K562 (cell line): ENCODE results near the gene SLC44A5. TPM values are rescaled to one million over a fixed set of nuclear protein-coding genes. Genes with fewer than 3 reads are reported as not detected.

Experiments
- ATAC-seq: fragments of 200-7000 bp; cut with Tn5 transposase; 3 replicates; pipeline ENCODE4 v1.9.1; 2020; ENCODE audit warnings: moderate library complexity
- BruUV-seq: library from RNA; stranded (reverse); fragments of 400-500 nt; replicated peaks from 2 replicates; lab custom pipeline; 2021; lab: Mats Ljungman, UMichigan
- CTCF ChIA-PET: fragments of 300-600 bp; formaldehyde crosslinking; extraction: SDS; loops from one replicate; lab custom pipeline; 2021; ENCODE audit warnings: low intra/inter-chr PET ratio; lab: Yijun Ruan, JAX
- POLR2A ChIA-PET: fragments of 300-600, 350-650 bp; sonication (Branson Sonifier 250); formaldehyde crosslinking; extraction: SDS; loops from one replicate; lab custom pipeline; 2021; ENCODE audit warnings: antibody characterized with exemption, inconsistent platforms; lab: Yijun Ruan, JAX
- DNase-seq, 4 experiments: peaks; one replicate each; pipeline versions ENCODE4 v3.0.0 to v3.0.0-alpha.2; 2011 to 2018; ENCODE audit warnings: low spot score in 3 of 4, mixed read lengths in 3 of 4; ENCODE audit errors: extremely low read depth in 1 of 4
- FAIRE-seq: peaks from 2 replicates; lab custom pipeline; 2011; peaks lifted over from hg19 to GRCh38; lab: Jason Lieb, UNC
- H2AFZ ChIP-seq: 2 replicates; pipeline ENCODE4 v1.6.0; 2011; ENCODE audit warnings: low read depth, low read length, control low read depth, inconsistent platforms
- H3K27ac ChIP-seq: fragments of 200-600 bp; 3 replicates; pipeline ENCODE4 v1.8.0; 2011; ENCODE audit warnings: low read depth, mild to moderate bottlenecking, control low read depth, inconsistent platforms, low read length, moderate library complexity, mixed read lengths; ENCODE audit errors: extremely low read depth
- H3K27me3 ChIP-seq, 2 experiments: fragments of 300-600 bp in 1 of 2; 2 replicates in 1 of 2; 3 replicates in 1 of 2; pipeline versions ENCODE4 v1.6.0 to v1.8.0; 2011; ENCODE audit warnings: inconsistent platforms in 2 of 2, low read length in 2 of 2, mild to moderate bottlenecking in 1 of 2, mixed read lengths in 1 of 2, moderate library complexity in 1 of 2; ENCODE audit not compliant: control insufficient read depth in 2 of 2, insufficient read depth in 2 of 2
- H3K36me3 ChIP-seq: fragments of 300-600 bp; 3 replicates; pipeline ENCODE4 v1.8.0; 2011; ENCODE audit warnings: mild to moderate bottlenecking, low read length, inconsistent platforms; ENCODE audit not compliant: control insufficient read depth, insufficient read depth
- H3K4me1 ChIP-seq, 2 experiments: fragments of 200-600 bp in 1 of 2; replicated peaks in 1 of 2; 2 replicates in 1 of 2; 3 replicates in 1 of 2; pipeline versions ENCODE4 v1.5.1 to v1.8.0; 2011; ENCODE audit warnings: inconsistent platforms in 2 of 2, low read length in 2 of 2, mild to moderate bottlenecking in 1 of 2, mixed read lengths in 1 of 2, moderate library complexity in 1 of 2; ENCODE audit not compliant: control insufficient read depth in 2 of 2, insufficient read depth in 2 of 2
- H3K4me2 ChIP-seq: 2 replicates; pipeline ENCODE4 v1.6.1; 2011; ENCODE audit warnings: low read length, control low read depth, inconsistent platforms, mixed read lengths; ENCODE audit not compliant: insufficient read depth
- H3K4me3 ChIP-seq: fragments of 200-600 bp; sonication (generic), shearing (Covaris generic); 2 replicates; pipeline ENCODE4 v1.5.1; 2016; ENCODE audit warnings: control low read depth, inconsistent platforms
- H3K79me2 ChIP-seq: fragments of 200-600 bp; 3 replicates; pipeline ENCODE4 v1.8.0; 2011; ENCODE audit warnings: low read length, inconsistent platforms; ENCODE audit not compliant: control insufficient read depth, insufficient read depth
- H3K9ac ChIP-seq, 2 experiments: 2 replicates each; pipeline versions ENCODE4 v1.6.0 to v1.6.1; 2011; ENCODE audit warnings: low read depth in 2 of 2, low read length in 2 of 2, control low read depth in 1 of 2, inconsistent platforms in 1 of 2, mild to moderate bottlenecking in 1 of 2, mixed read lengths in 1 of 2; ENCODE audit not compliant: insufficient read depth in 1 of 2
- H3K9me1 ChIP-seq: one replicate; pipeline ENCODE4 v1.6.0; 2011; ENCODE audit warnings: inconsistent platforms, mild to moderate bottlenecking, low read length, moderate library complexity; ENCODE audit not compliant: control insufficient read depth, insufficient read depth
- H3K9me3 ChIP-seq: replicated peaks from 2 replicates; pipeline ENCODE4 v1.5.1; 2011; ENCODE audit warnings: low read depth, low read length, inconsistent platforms; ENCODE audit not compliant: control insufficient read depth, insufficient read depth
- H4K20me1 ChIP-seq: replicated peaks from 2 replicates; pipeline ENCODE4 v1.6.1; 2011; ENCODE audit warnings: low read length, inconsistent platforms, mixed read lengths; ENCODE audit not compliant: control insufficient read depth, insufficient read depth
- CAMTA2 ChIP-seq: fragments of 250-450 bp; sonication (Bioruptor Pico); conservative IDR thresholded peaks from 2 replicates; pipeline ENCODE4 v1.5.1; 2022
- CC2D1A ChIP-seq: fragments of 450-650 bp; IDR thresholded peaks from 2 replicates; pipeline ENCODE4 v1.6.1; 2017; ENCODE audit warnings: mild to moderate bottlenecking
- NCOA2 ChIP-seq, 2 experiments: fragments of 450-650 bp; IDR thresholded peaks; 2 replicates each; pipeline ENCODE4 v1.6.1; 2018; ENCODE audit warnings: mild to moderate bottlenecking in 2 of 2, moderate library complexity in 1 of 2; ENCODE audit not compliant: partially characterized antibody in 2 of 2
- NR1H2 ChIP-seq: sonication (generic); formaldehyde crosslinking; IDR thresholded peaks from 2 replicates; pipeline ENCODE4 v1.4.0; 2020; ENCODE audit warnings: mild to moderate bottlenecking, missing genetic modification reagents
- PURB ChIP-seq: sonication (generic); formaldehyde crosslinking; IDR thresholded peaks from 2 replicates; pipeline ENCODE4 v1.9.0; 2021; ENCODE audit warnings: low read depth, mild to moderate bottlenecking, missing genetic modification reagents
- RAD51 ChIP-seq: fragments of 450-650 bp; IDR thresholded peaks from 2 replicates; pipeline ENCODE4 v1.7.1; 2016; ENCODE audit warnings: low read depth, mild to moderate bottlenecking, borderline replicate concordance
- SRSF9 ChIP-seq: fragments of 200-400 bp; formaldehyde crosslinking; IDR thresholded peaks from 2 replicates; pipeline ENCODE4 v1.6.1; 2017; ENCODE audit warnings: low read depth, low read length, borderline replicate concordance
- TRIM24 ChIP-seq, 2 experiments: fragments of 450-650 bp; IDR thresholded peaks; 2 replicates each; pipeline ENCODE4 v1.6.1; 2016
- ZBTB7A ChIP-seq: IDR thresholded peaks from 2 replicates; pipeline ENCODE4 v1.6.1; 2011; ENCODE audit warnings: low read depth, mild to moderate bottlenecking, low read length, moderate library complexity, borderline replicate concordance; ENCODE audit not compliant: control insufficient read depth
- ZNF57 ChIP-seq: fragments of 450-650 bp; formaldehyde crosslinking; IDR thresholded peaks from 2 replicates; pipeline ENCODE4 v1.4.0; 2020; ENCODE audit warnings: mild to moderate bottlenecking, moderate library complexity
- ZNF584 ChIP-seq: fragments of 200-800 bp; sonication (Bioruptor generic); IDR thresholded peaks from 2 replicates; pipeline ENCODE4 v1.6.1; 2016; ENCODE audit warnings: low read depth, mild to moderate bottlenecking, missing genetic modification characterization, missing compliant biosample characterization
- WGBS: fragments of 100-300 bp; shearing (Covaris generic); methylation state at CpG from one replicate; pipeline ENCODE4 v1.1.6; 2016; ENCODE audit warnings: low coverage, mixed read lengths; ENCODE audit not compliant: insufficient coverage; ENCODE audit errors: missing lambda C conversion rate; 5-methylcytosine and 5-hydroxymethylcytosine counted together
- in situ Hi-C: fragments of 300-500 bp; cut with MboI; formaldehyde crosslinking; loops from 4 replicates; pipeline ENCODE4 v1.15.0; 2018; ENCODE audit warnings: inconsistent platforms, mixed read lengths
- intact Hi-C: fragments of 100-400 bp; cut with micrococcal nuclease; formaldehyde crosslinking; loops from 2 replicates; pipeline ENCODE4 v1.14.2; 2022
- polyA plus RNA-seq, 8 experiments: library from polyadenylated mRNA; depleted of rRNA in 4 of 8; stranded (reverse) in 5 of 8; unstranded in 3 of 8; fragments of >200 nt; fragmentation: Nextera tagmentation in 2 of 8; fragmentation: Illumina TruSeq in 1 of 8; extraction: Ambion mirVana in 2 of 8; extraction: Trizol in 1 of 8; gene quantifications; 2 replicates each; pipeline versions ENCODE4 v1.2.1 to v1.2.3, GENCODE V29; 2011 to 2014; ENCODE audit warnings: inconsistent platforms in 1 of 8, missing spikeins in 1 of 8
- total RNA-seq, 7 experiments: library from RNA; depleted of rRNA in 6 of 7; stranded (reverse); fragments of >200 nt in 6 of 7; fragmentation: Illumina TruSeq in 2 of 7; extraction: Trizol in 2 of 7; gene quantifications; 2 replicates each; pipeline versions ENCODE4 v1.2.1 to v1.2.3, GENCODE V29; 2011 to 2021; ENCODE audit warnings: low replicate concordance in 1 of 7
- TF ChIP-seq, protein P1 (sequence below): fragments of 250-450 bp; sonication (Bioruptor Pico); IDR thresholded peaks from 2 replicates; pipeline ENCODE4 v1.4.0; 2020; ENCODE audit warnings: mild to moderate bottlenecking, moderate library complexity
- TF ChIP-seq, protein P2 (sequence below): fragments of 250-450 bp; sonication (Bioruptor Pico); IDR thresholded peaks from 2 replicates; pipeline ENCODE4 v1.5.0; 2021

The SLC44A5 gene
- total and polyA plus RNA-seq, 9 of the 15 experiments (the other 6 are each of a cell fraction or from before 2014, with no cell fraction given): 1.2 to 10.1 (median 3.2) TPM

DNA sequence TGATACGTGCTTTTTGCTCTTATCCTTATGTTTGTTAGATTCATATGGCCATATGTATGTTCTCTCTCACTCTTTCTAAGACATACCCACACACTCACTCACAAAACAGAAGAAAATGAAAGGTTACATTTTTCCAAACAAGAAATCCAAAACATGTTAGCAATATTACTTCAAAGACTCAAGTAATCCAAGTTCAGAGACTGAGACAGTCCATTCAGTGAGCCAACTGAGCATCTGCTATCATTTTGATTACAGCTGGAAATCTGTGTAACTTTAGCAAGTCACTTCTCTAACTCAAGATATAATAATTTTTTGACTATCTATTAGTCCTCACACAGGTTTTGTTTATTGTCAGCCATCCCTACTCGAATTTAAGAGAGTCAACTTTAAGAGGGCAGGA is 257.9 kb downstream of the SLC44A5 start:
- ATAC-seq: no peak
- peaks cover 0 to 25% of the 10 kb centered on the region in 2 experiments; a peak in 3 of 5 replicates for H3K4me1 ChIP-seq
- no peak overlapping the region for H3K9ac ChIP-seq
- no peak for FAIRE-seq
- H3K9me1 ChIP-seq: no peaks in the 10 kb centered on the region
- BruUV-seq: no TSS peak
- no peak overlapping the region for H3K27ac ChIP-seq
- H3K9me3 ChIP-seq: no peaks in the 10 kb centered on the region
- no peak overlapping the region for H3K4me3 ChIP-seq
- in situ Hi-C loops (no loop called here), intact Hi-C loops (no loop called here)
- no peak overlapping the region for H2AFZ ChIP-seq
- TF ChIP-seq CAMTA2 (CRISPR knock-in tag) (no peak), ZBTB7A (no peak), RAD51 (no peak), CC2D1A (no peak), ZNF584 (CRISPR knock-in tag) (no peak), TRIM24 (IDR thresholded peaks at IDR 0.05) (no peak), PURB (CRISPR knock-in tag) (no peak), NR1H2 (CRISPR knock-in tag) (no peak), NCOA2 (IDR thresholded peaks at IDR 0.05; ENCODE audit: partially characterized antibody in 2 of 2) (no peak), ZNF57 (CRISPR knock-in tag) (no peak), SRSF9 (no peak)
- TF ChIP-seq, protein P1, sequence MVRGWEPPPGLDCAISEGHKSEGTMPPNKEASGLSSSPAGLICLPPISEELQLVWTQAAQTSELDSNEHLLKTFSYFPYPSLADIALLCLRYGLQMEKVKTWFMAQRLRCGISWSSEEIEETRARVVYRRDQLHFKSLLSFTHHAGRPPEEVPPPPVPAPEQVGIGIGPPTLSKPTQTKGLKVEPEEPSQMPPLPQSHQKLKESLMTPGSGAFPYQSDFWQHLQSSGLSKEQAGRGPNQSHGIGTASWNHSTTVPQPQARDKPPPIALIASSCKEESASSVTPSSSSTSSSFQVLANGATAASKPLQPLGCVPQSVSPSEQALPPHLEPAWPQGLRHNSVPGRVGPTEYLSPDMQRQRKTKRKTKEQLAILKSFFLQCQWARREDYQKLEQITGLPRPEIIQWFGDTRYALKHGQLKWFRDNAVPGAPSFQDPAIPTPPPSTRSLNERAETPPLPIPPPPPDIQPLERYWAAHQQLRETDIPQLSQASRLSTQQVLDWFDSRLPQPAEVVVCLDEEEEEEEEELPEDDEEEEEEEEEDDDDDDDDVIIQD (CRISPR knock-in tag): no peak
- TF ChIP-seq, protein P2, sequence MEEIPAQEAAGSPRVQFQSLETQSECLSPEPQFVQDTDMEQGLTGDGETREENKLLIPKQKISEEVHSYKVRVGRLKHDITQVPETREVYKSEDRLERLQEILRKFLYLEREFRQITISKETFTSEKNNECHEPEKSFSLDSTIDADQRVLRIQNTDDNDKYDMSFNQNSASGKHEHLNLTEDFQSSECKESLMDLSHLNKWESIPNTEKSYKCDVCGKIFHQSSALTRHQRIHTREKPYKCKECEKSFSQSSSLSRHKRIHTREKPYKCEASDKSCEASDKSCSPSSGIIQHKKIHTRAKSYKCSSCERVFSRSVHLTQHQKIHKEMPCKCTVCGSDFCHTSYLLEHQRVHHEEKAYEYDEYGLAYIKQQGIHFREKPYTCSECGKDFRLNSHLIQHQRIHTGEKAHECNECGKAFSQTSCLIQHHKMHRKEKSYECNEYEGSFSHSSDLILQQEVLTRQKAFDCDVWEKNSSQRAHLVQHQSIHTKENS: no peak
- H3K4me2 ChIP-seq: no peak overlapping the region
- H3K27me3 ChIP-seq: no peaks in the 10 kb centered on the region
- no peaks in the 10 kb centered on the region; the same call in 2 of the 3 replicates for H3K36me3 ChIP-seq
- WGBS: 27% methylated on average over 2 of the region's 2 CpGs
- ChIA-PET CTCF (no interaction called here), POLR2A (interaction anchor here (1.3 kb wide), 1 partner anchor 10 kb away, joined by 4 read pairs; no protein-coding TSS in a partner anchor)
- no peaks in the 10 kb centered on the region for H4K20me1 ChIP-seq
- no peak for DNase-seq
- no peaks in the 10 kb centered on the region for H3K79me2 ChIP-seq
